Panc1 (cell line): ENCODE measurements around the gene ADAMTS14. TPM values are rescaled to one million over a fixed set of nuclear protein-coding genes. Genes with fewer than 3 reads are reported as not detected.

ENCODE experiments used
- ATAC-seq: fragments of 200-7000 bp; cut with Tn5 transposase; 2 replicates; pipeline ENCODE4 v1.9.1; 2020; ENCODE audit warnings: mild to moderate bottlenecking, moderate library complexity
- BruUV-seq: library from RNA; stranded (reverse); fragments of 400-500 nt; replicated peaks from 2 replicates; lab custom pipeline; 2021; lab: Mats Ljungman, UMichigan
- CTCF ChIA-PET: fragments of 300-600 bp; sonication (Branson Sonifier 250); formaldehyde crosslinking; loops from one replicate; lab custom pipeline; 2022; ENCODE audit warnings: antibody characterized with exemption; lab: Charles Lee
- POLR2A ChIA-PET: fragments of 300-600 bp; sonication (Branson Sonifier 250); formaldehyde crosslinking; loops from one replicate; lab custom pipeline; 2022; ENCODE audit warnings: antibody characterized with exemption; lab: Charles Lee
- DNase-seq: peaks from one replicate; pipeline ENCODE4 v3.0.0-alpha.2; 2010; ENCODE audit warnings: low read depth, low spot score
- H3K27ac ChIP-seq: 2 replicates; pipeline ENCODE4 v1.5.1; 2011; ENCODE audit warnings: mild to moderate bottlenecking, low read length, inconsistent platforms
- H3K27me3 ChIP-seq: fragments of 200-500 bp; sonication (Bioruptor generic); 2 replicates; pipeline ENCODE4 v1.6.0; 2014; ENCODE audit warnings: low read length, inconsistent platforms; ENCODE audit not compliant: control insufficient read depth, insufficient read depth
- H3K36me3 ChIP-seq: fragments of 200-500 bp; sonication (Bioruptor generic); 2 replicates; pipeline ENCODE4 v1.5.1; 2014; ENCODE audit warnings: inconsistent platforms, mild to moderate bottlenecking, low read length, moderate library complexity; ENCODE audit not compliant: control insufficient read depth, insufficient read depth
- H3K4me1 ChIP-seq: 2 replicates; pipeline ENCODE4 v1.5.1; 2011; ENCODE audit warnings: inconsistent platforms, mild to moderate bottlenecking, low read length, moderate library complexity; ENCODE audit not compliant: control insufficient read depth, insufficient read depth
- H3K4me3 ChIP-seq, 2 experiments: 2 replicates each; pipeline ENCODE4 v1.5.1; 2011 to 2012; ENCODE audit warnings: low read depth in 2 of 2, low read length in 2 of 2, mild to moderate bottlenecking in 2 of 2, inconsistent platforms in 1 of 2, moderate library complexity in 1 of 2
- H3K9me3 ChIP-seq: fragments of 200-500 bp; sonication (Bioruptor generic); 2 replicates; pipeline ENCODE4 v1.5.1; 2014; ENCODE audit warnings: low read depth, mild to moderate bottlenecking, inconsistent platforms, low read length, moderate library complexity; ENCODE audit not compliant: control insufficient read depth, insufficient read depth
- POLR2AphosphoS5 ChIP-seq: IDR thresholded peaks from 2 replicates; pipeline ENCODE4 v1.6.1; 2012; ENCODE audit warnings: mild to moderate bottlenecking, low read depth, low read length, moderate library complexity
- SIN3A ChIP-seq: IDR thresholded peaks from 2 replicates; pipeline ENCODE4 v1.6.1; 2012; ENCODE audit warnings: low read depth, mild to moderate bottlenecking, low read length, moderate library complexity, borderline replicate concordance; ENCODE audit not compliant: insufficient read depth
- in situ Hi-C: cut with HindIII; loops from 2 replicates; pipeline ENCODE4 v1.10.0; 2016; ENCODE audit warnings: low sequenced_read_pairs, low pct_unique_long_range_greater_than_20kb
- intact Hi-C: fragments of 100-400 bp; cut with micrococcal nuclease; formaldehyde crosslinking; loops from one replicate; pipeline ENCODE4 v1.10.0; 2022; ENCODE audit not compliant: unreplicated experiment
- total RNA-seq: library from RNA; stranded (reverse); gene quantifications from one replicate; pipeline ENCODE4 v1.2.1, GENCODE V29; 2021; ENCODE audit not compliant: unreplicated experiment
- TF ChIP-seq, protein P1 (sequence below): fragments of 450-650 bp; IDR thresholded peaks from 2 replicates; pipeline ENCODE4 v1.5.1; 2017; ENCODE audit warnings: mild to moderate bottlenecking
- TF ChIP-seq, protein P2 (sequence below), 2 experiments: IDR thresholded peaks; 2 replicates each; pipeline ENCODE4 v1.6.1; 2011 to 2012; ENCODE audit warnings: low read depth in 2 of 2, control low read depth in 1 of 2, low read length in 1 of 2, mild to moderate bottlenecking in 1 of 2, moderate library complexity in 1 of 2; ENCODE audit not compliant: insufficient read depth in 1 of 2

Gene ADAMTS14
- total RNA-seq, 1 experiment from 2014 or later: 0.67 TPM

DNA sequence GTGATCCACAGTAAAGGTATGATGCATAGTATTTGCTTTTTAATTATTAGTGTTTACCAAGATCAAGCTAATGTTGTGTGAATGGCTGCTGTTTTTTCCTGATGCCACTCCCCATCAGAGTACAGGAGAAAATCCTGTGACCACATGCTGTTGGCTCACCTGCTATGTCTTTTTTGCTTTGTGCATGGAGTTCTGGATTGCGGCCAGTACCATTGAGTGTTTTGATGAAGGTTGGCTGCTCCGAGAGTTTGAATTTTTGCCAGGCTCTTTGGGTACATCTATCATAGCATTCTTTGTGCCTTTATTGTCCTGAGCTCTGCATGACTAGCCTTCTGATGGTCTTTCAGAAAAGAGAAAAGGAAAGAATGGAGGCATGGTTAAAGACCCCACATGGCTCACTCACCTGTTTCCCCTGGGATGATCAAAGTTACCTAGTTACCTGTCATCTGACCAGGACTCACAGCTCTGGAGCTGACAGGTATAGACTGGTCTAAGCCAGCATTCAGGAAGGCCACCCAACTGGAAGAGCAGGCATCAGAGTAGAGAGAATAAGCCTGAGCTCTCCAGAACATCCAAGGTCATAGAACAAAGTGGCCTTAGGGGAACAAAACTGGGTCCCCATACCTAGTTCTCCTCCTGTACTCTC, 131.6 kb downstream of the ADAMTS14 start:
- in situ Hi-C loops: no loop called here

DNA sequence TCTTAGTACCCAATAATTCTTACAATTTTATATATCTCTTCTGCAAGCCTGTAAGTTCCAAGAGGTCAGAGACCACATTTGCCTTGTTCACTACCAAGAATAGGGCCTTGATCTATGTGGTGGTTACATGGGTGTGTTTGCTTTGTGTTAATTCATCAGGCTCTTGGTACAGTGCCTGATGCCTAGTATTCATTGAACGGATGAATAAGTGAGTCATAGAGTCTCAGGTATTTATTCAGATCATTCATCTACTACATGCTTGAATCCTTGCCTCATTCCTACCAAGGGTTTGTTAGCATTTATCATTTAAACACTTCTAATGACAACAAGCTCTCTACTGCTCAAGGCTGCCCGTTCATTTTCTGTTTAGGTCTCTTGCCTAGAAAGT, 132.1 kb downstream of the ADAMTS14 start:
- ATAC-seq (no peak), DNase-seq (no peak)
- Histone ChIP-seq H3K4me3 (no peak overlapping the region), H3K36me3 (no peaks in the 10 kb centered on the region), H3K27ac (no peak overlapping the region), H3K9me3 (no peaks in the 10 kb centered on the region), H3K4me1 (no peaks in the 10 kb centered on the region), H3K27me3 (peaks cover 9% of the 10 kb centered on the region)
- no TSS peak for BruUV-seq
- intact Hi-C loops (no loop called here), in situ Hi-C loops (no loop called here)
- TF ChIP-seq, protein P1, sequence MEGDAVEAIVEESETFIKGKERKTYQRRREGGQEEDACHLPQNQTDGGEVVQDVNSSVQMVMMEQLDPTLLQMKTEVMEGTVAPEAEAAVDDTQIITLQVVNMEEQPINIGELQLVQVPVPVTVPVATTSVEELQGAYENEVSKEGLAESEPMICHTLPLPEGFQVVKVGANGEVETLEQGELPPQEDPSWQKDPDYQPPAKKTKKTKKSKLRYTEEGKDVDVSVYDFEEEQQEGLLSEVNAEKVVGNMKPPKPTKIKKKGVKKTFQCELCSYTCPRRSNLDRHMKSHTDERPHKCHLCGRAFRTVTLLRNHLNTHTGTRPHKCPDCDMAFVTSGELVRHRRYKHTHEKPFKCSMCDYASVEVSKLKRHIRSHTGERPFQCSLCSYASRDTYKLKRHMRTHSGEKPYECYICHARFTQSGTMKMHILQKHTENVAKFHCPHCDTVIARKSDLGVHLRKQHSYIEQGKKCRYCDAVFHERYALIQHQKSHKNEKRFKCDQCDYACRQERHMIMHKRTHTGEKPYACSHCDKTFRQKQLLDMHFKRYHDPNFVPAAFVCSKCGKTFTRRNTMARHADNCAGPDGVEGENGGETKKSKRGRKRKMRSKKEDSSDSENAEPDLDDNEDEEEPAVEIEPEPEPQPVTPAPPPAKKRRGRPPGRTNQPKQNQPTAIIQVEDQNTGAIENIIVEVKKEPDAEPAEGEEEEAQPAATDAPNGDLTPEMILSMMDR: no peak
- no peak for TF ChIP-seq POLR2AphosphoS5
- TF ChIP-seq, protein P2, sequence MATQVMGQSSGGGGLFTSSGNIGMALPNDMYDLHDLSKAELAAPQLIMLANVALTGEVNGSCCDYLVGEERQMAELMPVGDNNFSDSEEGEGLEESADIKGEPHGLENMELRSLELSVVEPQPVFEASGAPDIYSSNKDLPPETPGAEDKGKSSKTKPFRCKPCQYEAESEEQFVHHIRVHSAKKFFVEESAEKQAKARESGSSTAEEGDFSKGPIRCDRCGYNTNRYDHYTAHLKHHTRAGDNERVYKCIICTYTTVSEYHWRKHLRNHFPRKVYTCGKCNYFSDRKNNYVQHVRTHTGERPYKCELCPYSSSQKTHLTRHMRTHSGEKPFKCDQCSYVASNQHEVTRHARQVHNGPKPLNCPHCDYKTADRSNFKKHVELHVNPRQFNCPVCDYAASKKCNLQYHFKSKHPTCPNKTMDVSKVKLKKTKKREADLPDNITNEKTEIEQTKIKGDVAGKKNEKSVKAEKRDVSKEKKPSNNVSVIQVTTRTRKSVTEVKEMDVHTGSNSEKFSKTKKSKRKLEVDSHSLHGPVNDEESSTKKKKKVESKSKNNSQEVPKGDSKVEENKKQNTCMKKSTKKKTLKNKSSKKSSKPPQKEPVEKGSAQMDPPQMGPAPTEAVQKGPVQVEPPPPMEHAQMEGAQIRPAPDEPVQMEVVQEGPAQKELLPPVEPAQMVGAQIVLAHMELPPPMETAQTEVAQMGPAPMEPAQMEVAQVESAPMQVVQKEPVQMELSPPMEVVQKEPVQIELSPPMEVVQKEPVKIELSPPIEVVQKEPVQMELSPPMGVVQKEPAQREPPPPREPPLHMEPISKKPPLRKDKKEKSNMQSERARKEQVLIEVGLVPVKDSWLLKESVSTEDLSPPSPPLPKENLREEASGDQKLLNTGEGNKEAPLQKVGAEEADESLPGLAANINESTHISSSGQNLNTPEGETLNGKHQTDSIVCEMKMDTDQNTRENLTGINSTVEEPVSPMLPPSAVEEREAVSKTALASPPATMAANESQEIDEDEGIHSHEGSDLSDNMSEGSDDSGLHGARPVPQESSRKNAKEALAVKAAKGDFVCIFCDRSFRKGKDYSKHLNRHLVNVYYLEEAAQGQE (IDR thresholded peaks at IDR 0.05; ENCODE audit: insufficient read depth in 1 of 2, low read depth in 2 of 2, low read length in 1 of 2): no peak
- ChIA-PET CTCF (no interaction called here), POLR2A (no interaction called here)

More for the DNA sequence above, 131.6 kb downstream of the ADAMTS14 start:
- POLR2A ChIA-PET: no interaction called here
- Histone ChIP-seq H3K27ac (no peak overlapping the region), H3K9me3 (no peaks in the 10 kb centered on the region), H3K4me3 (no peak overlapping the region), H3K36me3 (no peaks in the 10 kb centered on the region), H3K27me3 (peaks cover 9% of the 10 kb centered on the region), H3K4me1 (no peaks in the 10 kb centered on the region)
- intact Hi-C loops: no loop called here
- ATAC-seq: no peak
- no TSS peak for BruUV-seq
- TF ChIP-seq SIN3A: no peak
- TF ChIP-seq, protein P1: no peak
- CTCF ChIA-PET: no interaction called here
- DNase-seq: no peak
